Fibroblast of lung (primary cell): Measurements from ENCODE around the gene HTR2C. TPM values are rescaled to one million over a fixed set of nuclear protein-coding genes. Genes with fewer than 3 reads are reported as not detected.

Experiments
- DNase-seq, 2 donors: peaks; one replicate each; pipeline versions ENCODE4 v3.0.0 to v3.0.0-alpha.2; 2010; ENCODE audit warnings: low read depth in 2 of 2
- H2AFZ ChIP-seq: 2 replicates; pipeline ENCODE4 v1.5.1; 2012; ENCODE audit warnings: low read length, control low read depth, inconsistent platforms
- H3K27ac ChIP-seq: 2 replicates; pipeline ENCODE4 v1.5.1; 2011; ENCODE audit warnings: low read length, control low read depth; ENCODE audit not compliant: insufficient read depth
- H3K27me3 ChIP-seq: 2 replicates; pipeline ENCODE4 v1.5.1; 2011; ENCODE audit warnings: mild to moderate bottlenecking, low read length; ENCODE audit not compliant: control insufficient read depth, insufficient read depth
- H3K36me3 ChIP-seq: 2 replicates; pipeline ENCODE4 v1.5.1; 2011; ENCODE audit warnings: low read length; ENCODE audit not compliant: control insufficient read depth, insufficient read depth
- H3K4me1 ChIP-seq: 2 replicates; pipeline ENCODE4 v1.5.1; 2011; ENCODE audit warnings: low read length; ENCODE audit not compliant: control insufficient read depth, insufficient read depth; ENCODE audit errors: extremely low read depth
- H3K4me2 ChIP-seq: 2 replicates; pipeline ENCODE4 v1.5.1; 2011; ENCODE audit warnings: low read length, control low read depth; ENCODE audit not compliant: insufficient read depth; ENCODE audit errors: extremely low read depth
- H3K4me3 ChIP-seq, 4 experiments: fragments of 200-600 bp in 1 of 4; sonication (generic) in 1 of 4; replicated peaks in 1 of 4; 2 replicates each; pipeline ENCODE4 v1.5.1; 2011 to 2016; ENCODE audit warnings: low read length in 4 of 4, low read depth in 3 of 4, mild to moderate bottlenecking in 3 of 4, control low read depth in 2 of 4, inconsistent platforms in 1 of 4, mixed read lengths in 1 of 4; ENCODE audit not compliant: insufficient read depth in 1 of 4; ENCODE audit errors: control extremely low read depth in 1 of 4
- H3K79me2 ChIP-seq: 2 replicates; pipeline ENCODE4 v1.5.1; 2012; ENCODE audit warnings: mild to moderate bottlenecking, low read length, inconsistent platforms; ENCODE audit not compliant: control insufficient read depth, insufficient read depth
- H3K9ac ChIP-seq: 2 replicates; pipeline ENCODE4 v1.5.1; 2011; ENCODE audit warnings: mild to moderate bottlenecking, low read length, control low read depth; ENCODE audit not compliant: insufficient read depth
- H3K9me3 ChIP-seq: 2 replicates; pipeline ENCODE4 v1.5.1; 2012; ENCODE audit warnings: low read depth, low read length; ENCODE audit not compliant: control insufficient read depth, insufficient read depth
- H4K20me1 ChIP-seq: 2 replicates; pipeline ENCODE4 v1.5.1; 2011; ENCODE audit warnings: low read length; ENCODE audit not compliant: control insufficient read depth, insufficient read depth; ENCODE audit errors: extremely low read depth
- EZH2 ChIP-seq: IDR thresholded peaks from 2 replicates; pipeline ENCODE4 v1.5.1; 2012; ENCODE audit warnings: low read length, control low read depth, mild to moderate bottlenecking; ENCODE audit errors: missing control alignments
- polyA plus RNA-seq, 2 donors: library from polyadenylated mRNA; depleted of rRNA in 1 of 2; stranded (reverse) in 1 of 2; unstranded in 1 of 2; fragments of >200 nt; gene quantifications; 2 replicates each; pipeline ENCODE4 v1.2.1, GENCODE V29; 2011 to 2012; ENCODE audit warnings: missing spikeins in 1 of 2
- total RNA-seq: library from RNA; depleted of rRNA; stranded (reverse); fragments of >200 nt; gene quantifications from 2 replicates; pipeline ENCODE4 v1.2.1, GENCODE V29; 2014
- TF ChIP-seq, protein P1 (sequence below), 2 donors: IDR thresholded peaks in 1 of 2; conservative IDR thresholded peaks in 1 of 2; 1 replicate in 1 of 2; 2 replicates in 1 of 2; pipeline ENCODE4 v1.5.1; 2011 to 2012; ENCODE audit warnings: low read length in 2 of 2, control low read depth in 1 of 2, inconsistent platforms in 1 of 2, low read depth in 1 of 2, mild to moderate bottlenecking in 1 of 2

Gene HTR2C
- total and polyA plus RNA-seq, 2 donors (not counting 1 experiment from before 2014, with no cell fraction given), result not detected

DNA sequence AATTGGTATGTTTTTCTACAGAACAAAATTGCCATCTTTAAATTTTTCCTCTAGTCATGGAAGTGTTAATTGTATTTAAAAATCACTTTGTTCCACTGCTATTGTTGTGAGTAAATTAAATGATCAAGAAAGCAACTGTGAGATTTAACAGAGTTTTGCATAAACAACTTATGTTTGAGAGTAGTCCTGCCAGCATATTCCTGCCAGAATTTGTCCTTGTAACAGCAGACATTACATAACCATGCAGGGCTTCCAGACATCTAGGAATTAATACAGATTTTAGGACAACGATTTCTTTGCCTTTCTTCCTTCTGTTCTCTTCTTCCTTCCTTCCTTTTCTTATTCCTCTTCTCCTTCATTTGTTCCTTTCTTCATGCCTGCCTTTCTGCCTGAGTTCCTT, 125.5 kb downstream of the HTR2C start:
- no peak overlapping the region for H3K4me3 ChIP-seq
- DNase-seq, result no peak
- H3K79me2 ChIP-seq, result no peaks in the 10 kb centered on the region
- no peak overlapping the region for H3K27ac ChIP-seq
- H3K4me1 ChIP-seq, result no peaks in the 10 kb centered on the region
- no peaks in the 10 kb centered on the region for H3K27me3 ChIP-seq
- H3K9me3 ChIP-seq, result no peaks in the 10 kb centered on the region
- no peak overlapping the region for H2AFZ ChIP-seq
- no peaks in the 10 kb centered on the region for H4K20me1 ChIP-seq
- no peak overlapping the region for H3K9ac ChIP-seq
- no peak for TF ChIP-seq EZH2
- TF ChIP-seq, protein P1, sequence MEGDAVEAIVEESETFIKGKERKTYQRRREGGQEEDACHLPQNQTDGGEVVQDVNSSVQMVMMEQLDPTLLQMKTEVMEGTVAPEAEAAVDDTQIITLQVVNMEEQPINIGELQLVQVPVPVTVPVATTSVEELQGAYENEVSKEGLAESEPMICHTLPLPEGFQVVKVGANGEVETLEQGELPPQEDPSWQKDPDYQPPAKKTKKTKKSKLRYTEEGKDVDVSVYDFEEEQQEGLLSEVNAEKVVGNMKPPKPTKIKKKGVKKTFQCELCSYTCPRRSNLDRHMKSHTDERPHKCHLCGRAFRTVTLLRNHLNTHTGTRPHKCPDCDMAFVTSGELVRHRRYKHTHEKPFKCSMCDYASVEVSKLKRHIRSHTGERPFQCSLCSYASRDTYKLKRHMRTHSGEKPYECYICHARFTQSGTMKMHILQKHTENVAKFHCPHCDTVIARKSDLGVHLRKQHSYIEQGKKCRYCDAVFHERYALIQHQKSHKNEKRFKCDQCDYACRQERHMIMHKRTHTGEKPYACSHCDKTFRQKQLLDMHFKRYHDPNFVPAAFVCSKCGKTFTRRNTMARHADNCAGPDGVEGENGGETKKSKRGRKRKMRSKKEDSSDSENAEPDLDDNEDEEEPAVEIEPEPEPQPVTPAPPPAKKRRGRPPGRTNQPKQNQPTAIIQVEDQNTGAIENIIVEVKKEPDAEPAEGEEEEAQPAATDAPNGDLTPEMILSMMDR (conservative IDR thresholded peaks at IDR 0.05 in 1 of 2, IDR thresholded peaks at IDR 0.05 in 1 of 2; ENCODE audit: low read depth in 1 of 2, low read length in 2 of 2), result no peak
- no peak overlapping the region for H3K4me2 ChIP-seq
- H3K36me3 ChIP-seq, result no peaks in the 10 kb centered on the region

DNA sequence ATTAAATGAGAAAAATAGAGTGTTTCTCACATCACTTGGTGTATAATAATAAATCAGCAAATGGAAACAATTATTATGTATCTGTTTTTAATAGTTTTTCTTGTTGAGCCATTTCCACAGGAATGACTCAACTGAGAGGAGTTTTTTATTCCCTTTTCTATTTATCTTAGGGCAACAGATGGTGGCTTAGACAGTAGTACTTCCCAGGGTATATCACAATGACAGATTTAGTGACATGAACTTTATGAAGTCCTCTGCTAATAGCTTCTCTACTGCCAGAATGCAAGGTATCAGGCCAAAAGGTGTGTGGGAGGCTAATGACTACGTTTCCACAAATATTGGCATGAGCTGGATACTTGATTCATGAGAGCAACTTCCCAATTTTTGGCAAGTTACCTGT, 126.7 kb downstream of the HTR2C start:
- Histone ChIP-seq H3K4me3 (no peak overlapping the region), H3K36me3 (no peaks in the 10 kb centered on the region), H3K27me3 (no peaks in the 10 kb centered on the region), H3K4me1 (no peaks in the 10 kb centered on the region), H3K79me2 (no peaks in the 10 kb centered on the region), H3K9me3 (no peaks in the 10 kb centered on the region), H4K20me1 (no peaks in the 10 kb centered on the region), H3K4me2 (no peak overlapping the region), H3K27ac (no peak overlapping the region), H3K9ac (no peak overlapping the region), H2AFZ (no peak overlapping the region)
- DNase-seq, result no peak
- TF ChIP-seq, protein P1 (conservative IDR thresholded peaks at IDR 0.05 in 1 of 2, IDR thresholded peaks at IDR 0.05 in 1 of 2; ENCODE audit: low read depth in 1 of 2, low read length in 2 of 2), result no peak
- no peak for TF ChIP-seq EZH2

DNA sequence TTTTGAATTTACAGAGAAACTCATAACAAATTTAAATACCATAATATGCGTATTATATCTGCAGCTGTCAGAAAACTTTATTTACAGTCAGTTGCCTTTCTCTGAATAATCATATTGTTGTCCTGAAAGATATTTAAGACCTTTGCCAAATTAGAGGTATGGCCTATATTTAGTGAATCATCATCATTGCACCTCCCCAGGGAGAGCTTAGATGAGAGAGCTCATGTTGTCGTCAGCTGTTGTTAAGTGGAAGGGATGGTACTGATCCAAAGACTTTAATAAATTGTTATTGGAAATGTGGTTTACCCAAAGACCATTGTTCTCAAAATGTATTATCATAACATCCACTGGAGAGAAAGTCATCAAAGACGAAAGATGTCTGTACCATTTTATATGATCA, 128.6 kb downstream of the HTR2C start:
- no peaks in the 10 kb centered on the region for H3K79me2 ChIP-seq
- H3K9me3 ChIP-seq, result no peaks in the 10 kb centered on the region
- DNase-seq, result no peak
- H3K4me3 ChIP-seq, result no peak overlapping the region
- no peaks in the 10 kb centered on the region for H3K36me3 ChIP-seq
- H4K20me1 ChIP-seq, result no peaks in the 10 kb centered on the region
- H2AFZ ChIP-seq, result no peak overlapping the region
- H3K27me3 ChIP-seq, result no peaks in the 10 kb centered on the region
- no peaks in the 10 kb centered on the region for H3K4me1 ChIP-seq
- H3K4me2 ChIP-seq, result no peak overlapping the region
- H3K9ac ChIP-seq, result no peak overlapping the region
- TF ChIP-seq, protein P1 (conservative IDR thresholded peaks at IDR 0.05 in 1 of 2, IDR thresholded peaks at IDR 0.05 in 1 of 2; ENCODE audit: low read depth in 1 of 2, low read length in 2 of 2), result no peak
- TF ChIP-seq EZH2, result no peak
- no peak overlapping the region for H3K27ac ChIP-seq
